Cerebellar cortex (tissue), 1 donor: ENCODE data around the gene AHR.

Experiments used
- DNase-seq: peaks from one replicate; pipeline ENCODE4 v3.0.0-alpha.2; 2015; ENCODE audit warnings: low spot score

AHR gene

DNA sequence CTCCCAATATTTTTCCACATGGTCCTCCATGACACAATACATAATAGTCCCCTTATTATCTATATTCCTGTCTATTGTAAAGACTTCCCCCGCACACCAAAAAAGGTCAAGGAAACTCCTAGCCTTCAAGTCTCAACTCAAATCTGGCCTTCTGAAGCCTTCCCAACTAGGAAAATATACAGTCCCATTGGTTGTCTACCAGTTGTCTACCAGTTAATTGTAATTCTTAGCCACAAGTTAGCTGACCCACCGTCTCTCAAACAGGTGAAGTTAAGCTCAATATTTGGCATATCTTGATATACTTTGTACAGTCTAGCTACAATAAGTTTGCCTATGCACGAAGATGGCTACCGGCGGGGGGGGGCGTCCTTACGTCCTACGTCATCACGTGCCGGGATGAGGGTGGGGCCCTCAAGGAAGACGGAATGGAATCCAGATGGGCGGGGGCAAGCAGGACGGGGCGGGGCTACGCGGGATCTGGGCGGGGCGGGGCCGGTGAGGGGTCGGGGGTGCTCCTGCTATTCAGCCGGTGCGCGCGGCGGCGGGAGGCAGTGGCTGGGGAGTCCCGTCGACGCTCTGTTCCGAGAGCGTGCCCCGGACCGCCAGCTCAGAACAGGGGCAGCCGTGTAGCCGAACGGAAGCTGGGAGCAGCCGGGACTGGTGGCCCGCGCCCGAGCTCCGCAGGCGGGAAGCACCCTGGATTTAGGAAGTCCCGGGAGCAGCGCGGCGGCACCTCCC lies at the start of gene AHR:
Gene AHR, plus strand, starts transcription at position 551 of the 738 bp plus-strand sequence. CDS start 613 bp downstream, outside the sequence.
- peak; percentile 90 for DNase-seq

DNA sequence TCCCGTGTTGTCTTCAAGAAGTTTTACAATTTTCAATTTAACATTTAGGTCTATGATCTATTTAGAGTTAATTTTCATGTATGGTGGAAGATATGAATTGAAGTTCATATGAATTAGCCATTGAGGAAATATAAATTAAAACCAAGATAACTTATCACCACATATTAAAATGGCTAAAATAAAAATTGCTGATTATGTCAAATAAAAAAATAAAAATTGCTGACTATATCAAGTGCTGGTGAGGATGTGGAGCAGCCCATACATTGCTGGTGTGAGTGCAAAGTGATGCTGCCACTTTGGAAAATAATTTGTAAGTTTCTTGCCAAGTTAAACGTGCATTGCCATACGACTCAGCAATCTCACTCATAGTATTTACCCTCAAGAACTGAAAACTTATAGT lies 44.6 kb upstream of the AHR start:
- no peak for DNase-seq

DNA sequence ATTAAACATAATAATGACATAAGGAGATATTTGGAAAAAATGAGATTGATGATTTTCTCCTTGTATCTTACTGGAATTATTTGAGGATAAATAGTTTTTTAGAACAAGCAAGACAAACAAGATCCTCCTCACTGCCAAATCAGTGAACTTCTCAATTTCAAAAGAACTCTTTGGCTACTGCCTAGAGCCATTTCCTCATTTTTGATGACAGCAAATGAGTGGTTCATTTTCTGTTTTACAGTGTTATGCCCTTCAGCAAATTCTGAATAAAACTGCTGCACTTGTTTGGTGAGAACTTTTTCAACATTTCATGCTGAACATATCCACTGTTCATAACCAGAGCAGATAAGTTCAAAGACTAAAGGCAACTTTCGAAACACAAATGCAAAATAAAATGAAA lies 42.5 kb upstream of the AHR start:
- no peak for DNase-seq

DNA sequence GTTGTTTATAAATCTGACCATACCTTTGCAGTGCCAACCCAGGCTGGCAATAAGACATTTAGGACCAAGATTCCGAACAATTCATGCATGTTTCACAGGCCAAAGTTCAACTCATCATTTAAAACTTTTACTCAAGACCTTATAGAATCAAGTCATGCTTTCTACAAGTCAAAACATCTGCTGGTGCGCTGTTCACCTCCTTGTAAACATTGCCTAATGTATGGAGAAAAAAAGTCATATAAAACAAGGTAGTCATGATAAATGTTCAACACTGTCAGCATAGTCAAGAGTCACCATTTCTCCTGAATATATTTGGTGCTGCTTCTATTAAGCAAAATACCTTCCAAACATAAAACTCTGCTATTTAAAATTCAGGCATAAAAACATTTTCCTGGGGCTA lies 42.1 kb upstream of the AHR start:
- no peak for DNase-seq

DNA sequence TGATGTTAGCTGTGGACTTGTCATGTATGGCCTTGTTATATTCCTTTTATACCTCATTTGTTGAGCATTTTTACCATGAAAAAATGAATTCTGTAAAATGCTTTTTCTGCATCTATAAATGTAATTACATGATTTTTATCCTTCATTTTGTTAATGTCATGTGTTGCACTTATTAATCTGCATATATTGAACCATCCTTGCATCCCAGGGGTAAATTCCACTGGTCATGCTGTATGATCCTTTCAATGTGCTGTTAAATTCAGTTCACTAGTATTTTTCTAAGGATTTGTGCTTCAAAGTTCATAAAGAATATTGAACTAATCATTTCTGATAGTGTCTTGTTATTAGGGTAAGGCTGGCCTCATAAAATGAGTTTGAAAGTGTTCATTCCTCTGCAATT lies 31.9 kb upstream of the AHR start:
- no peak for DNase-seq

DNA sequence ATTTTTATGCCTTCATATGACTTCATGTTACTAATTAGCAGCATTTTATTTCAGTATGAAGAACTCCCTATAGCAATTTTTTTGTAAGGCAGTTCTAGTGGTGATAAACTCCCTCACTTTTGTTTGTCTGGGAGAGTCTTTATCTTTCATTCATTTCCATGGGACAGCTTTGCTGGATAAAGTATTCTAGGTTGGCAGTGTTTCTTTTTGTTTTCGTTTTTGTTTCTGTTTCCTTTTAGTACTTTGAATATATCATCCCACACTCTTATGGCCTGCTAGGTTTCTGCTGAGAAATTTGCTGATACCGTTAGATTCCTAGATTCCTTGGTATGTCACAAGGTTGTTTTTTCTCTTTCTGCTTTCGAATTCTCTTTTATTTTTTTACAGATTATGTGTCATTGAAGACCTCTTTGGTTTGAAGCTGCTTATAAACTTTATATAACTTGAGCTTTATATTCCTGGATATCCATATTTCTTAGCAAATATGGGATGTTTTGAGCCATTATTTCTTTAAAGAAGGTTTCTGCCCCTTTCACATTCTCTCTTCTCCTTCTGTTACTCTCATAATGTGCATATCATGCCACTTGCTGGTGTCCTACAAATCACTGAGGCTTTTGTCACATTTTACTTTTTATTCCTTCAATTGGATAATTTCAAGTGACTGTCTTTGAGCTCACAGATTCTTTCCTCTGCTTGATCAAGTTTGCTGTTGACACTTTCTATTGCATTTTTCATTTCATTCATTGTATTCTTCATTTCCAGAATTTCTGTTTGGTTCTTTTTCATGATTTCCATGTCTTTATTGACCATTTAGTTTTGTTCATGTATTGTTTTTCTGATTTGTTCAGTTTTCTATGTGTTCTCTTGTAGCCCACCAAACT lies 28.9 kb upstream of the AHR start:
- DNase-seq: no peak

DNA sequence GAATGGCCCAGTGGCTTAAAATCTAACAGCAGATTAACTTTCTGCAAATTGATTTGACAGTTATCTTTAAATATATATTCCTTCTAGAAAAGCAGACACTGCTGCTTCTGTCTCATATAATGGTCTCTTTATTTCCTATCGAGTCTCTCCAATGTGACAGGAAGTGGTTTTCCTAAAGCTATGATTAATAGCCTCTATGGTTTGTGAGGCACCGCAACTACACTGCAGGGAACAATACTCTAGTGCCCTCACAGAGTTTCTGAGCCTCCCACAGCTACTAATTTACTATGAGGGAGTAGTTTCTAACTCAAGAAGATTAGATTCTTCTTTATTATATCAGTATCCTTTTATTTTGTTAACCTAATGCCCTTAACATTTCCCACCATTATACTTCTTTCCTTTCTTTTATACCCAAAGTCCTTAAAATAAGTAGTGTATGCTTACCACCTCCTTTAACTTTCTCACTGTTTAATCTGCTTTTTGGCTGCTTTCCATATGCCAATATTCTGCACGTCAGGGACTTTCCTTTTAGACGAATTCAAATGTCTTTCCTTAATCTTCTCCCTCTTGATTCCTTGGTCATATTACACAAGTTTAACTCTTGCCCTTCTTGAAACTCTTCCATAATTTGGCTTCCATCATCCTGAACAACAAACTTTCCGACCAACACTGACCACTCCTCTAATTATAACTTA lies 23.8 kb upstream of the AHR start:
- no peak for DNase-seq

DNA sequence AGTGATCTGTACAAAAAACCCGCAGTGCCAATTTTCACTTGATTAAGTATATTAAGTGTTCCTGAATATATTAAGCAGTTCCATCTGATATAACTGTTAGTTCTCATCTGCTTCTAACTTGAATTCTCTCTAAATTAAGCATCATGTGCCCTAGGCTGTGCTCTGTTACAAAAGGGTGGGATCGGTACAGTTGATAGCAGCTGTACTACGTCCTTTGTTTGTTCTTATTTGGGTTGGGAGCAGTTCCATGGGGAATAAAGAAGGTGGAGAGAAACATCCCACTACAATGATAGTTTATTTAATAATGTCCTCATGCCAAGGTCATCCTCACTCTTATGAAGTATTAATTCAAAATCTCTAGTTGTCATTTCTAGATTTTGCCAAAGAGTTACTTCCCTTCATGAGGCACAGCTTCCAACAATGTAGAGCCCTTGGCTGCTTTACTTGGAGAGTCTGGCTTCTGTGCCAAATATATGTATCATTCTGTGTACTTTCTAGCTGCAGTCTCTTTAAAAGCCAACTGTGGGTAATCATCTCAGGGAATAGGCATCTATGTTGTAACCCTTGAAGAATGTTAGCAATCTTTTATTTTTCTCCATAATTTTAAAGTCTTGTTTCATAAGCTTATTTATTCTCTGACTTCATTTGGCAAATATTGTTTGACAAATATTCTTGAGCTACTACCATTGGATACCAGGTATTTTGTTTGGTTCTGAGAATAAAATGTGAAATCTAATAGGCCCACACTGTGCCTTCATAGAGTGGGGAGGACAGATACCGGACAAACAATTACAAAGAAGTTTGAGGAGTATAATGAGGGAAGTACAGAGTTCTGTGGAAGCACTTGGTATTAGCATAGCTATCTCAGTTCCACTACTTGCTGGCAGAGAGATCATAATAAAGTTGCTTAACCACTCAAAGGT lies 22.4 kb upstream of the AHR start:
- no peak for DNase-seq

DNA sequence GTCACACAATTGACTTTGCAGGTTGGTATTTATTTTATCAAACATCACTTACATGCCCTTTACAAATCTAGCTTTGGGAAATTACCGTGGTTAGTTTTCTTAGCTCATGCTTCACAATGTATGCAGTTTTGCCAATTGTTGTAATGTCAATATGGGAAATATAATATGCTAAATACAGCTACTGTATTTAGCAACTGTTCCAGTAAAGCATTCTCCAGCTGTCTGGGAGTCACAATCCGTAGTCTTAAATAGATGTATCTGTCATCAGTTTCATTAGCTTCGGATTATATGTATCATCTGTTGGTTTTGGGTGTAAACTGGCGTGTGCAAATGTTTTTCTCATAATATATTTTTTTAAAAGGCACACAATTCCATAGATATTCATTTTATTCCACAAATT lies 19.4 kb upstream of the AHR start:
- DNase-seq: no peak

DNA sequence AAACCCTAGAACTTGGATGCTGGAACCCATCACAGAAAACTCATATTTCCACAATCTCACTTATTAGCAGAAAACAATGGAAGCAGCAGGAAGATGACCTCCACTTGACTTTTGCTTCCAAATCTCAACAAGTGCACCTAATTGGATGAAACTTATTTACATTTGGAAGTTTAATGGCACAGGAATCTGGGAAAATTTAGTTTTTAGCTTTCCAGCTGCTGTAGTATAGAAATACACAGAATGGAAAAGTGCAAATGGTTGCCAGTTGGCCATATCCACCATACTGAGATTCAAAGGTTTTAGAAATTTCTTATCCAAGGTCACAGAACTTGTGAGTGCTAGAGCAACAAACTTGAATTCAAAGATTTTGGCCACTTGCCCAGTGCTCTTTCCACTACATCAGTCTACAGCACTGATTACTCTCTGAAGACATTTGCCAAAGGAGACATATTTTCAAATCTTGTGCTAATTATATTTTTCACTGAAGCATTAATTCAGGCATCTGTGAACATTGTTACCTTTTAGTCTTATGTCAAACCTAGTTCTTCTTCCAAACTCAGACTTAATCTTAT lies 9.3 kb upstream of the AHR start:
- no peak for DNase-seq

DNA sequence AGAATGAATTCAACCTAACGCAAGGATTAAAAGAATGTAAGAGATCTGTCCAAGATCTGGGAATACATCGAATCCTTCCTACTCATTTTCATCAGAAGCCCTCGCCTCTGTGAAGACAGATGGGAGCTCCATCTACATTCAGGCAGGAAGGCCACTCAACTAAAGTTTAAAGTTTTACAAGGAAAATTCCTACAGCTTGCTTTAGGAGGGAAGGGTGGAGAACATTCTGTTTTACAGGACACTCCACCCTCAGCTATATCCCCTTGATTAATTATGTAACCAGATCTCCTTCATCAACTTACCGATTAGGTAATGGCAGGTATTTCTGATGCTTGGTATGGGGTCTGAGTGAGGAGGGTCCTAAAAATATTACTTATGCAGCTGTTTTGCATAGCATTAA lies 5.6 kb upstream of the AHR start:
- DNase-seq: no peak

DNA sequence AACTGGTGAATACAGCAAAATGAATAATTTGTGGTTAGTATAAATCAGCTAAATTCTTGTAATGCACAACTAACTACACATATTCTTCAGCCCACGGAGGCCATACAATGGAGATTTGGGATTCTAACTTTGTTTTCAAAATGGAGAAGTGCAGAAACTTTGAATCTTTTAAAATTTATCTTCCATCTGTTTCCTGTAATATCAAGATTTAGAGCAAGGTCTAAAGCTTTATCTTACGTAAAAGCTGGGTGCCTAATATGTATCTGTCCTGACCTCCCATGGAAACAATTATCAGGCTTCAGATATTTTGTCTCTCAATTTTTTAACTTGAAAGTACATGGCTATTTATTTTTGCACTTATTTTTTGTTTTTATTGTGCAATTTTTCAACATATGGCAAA lies 5.0 kb upstream of the AHR start:
- no peak for DNase-seq

DNA sequence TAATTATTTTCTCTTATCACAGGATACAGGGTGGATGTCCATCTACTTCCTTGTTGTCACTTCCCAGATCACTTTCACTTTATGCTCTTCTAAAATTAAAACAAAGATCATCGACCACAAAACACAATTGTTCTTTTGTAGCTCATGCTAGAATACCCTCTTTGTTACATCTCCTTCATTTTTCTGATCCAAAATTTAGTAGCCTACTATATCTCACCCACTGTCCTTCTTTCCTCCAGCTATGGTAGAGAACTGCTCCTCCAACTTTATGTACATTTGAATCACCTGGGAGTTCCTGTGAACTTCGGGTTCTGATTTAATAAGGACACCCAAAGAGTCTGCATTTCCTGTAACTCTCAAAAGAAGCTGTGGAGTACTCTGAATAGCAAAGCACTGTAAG lies 1.2 kb upstream of the AHR start:
- no peak for DNase-seq

DNA sequence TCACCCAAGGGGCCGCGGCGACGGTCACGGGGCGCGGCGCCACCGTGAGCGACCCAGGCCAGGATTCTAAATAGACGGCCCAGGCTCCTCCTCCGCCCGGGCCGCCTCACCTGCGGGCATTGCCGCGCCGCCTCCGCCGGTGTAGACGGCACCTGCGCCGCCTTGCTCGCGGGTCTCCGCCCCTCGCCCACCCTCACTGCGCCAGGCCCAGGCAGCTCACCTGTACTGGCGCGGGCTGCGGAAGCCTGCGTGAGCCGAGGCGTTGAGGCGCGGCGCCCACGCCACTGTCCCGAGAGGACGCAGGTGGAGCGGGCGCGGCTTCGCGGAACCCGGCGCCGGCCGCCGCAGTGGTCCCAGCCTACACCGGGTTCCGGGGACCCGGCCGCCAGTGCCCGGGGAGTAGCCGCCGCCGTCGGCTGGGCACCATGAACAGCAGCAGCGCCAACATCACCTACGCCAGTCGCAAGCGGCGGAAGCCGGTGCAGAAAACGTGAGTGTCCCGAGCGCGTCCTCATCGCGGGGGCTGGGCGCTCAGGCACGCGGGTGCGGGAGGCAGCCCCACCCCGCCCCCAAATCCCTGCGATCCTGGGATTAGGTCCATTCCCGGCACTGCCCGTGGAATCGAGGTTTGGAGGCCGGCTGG lies 509 bp downstream of the AHR start:
- DNase-seq: peak; percentile 22

DNA sequence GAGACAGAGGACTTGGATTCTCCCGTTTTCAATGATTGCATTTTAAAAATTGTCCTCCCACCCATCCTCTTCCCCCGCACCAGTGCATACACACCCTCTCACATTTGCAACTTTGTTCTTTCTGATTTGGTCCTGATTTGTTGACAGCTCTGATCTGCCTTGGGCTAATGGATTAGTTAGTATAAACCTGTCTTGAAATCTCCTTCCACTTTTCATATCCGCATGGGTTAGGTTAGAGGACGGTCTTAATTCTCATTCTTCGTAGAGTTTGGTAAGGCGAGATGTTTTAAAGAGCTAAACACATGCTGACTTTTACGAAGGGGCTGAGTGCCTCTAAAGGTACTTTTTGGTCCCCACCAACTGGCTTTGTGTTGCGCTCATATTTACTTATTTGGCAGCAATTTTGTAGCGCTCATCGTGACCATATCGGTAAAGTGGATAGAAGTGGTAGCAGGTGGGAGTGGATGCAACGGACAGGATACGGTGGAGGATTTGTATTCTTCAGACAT lies 1.1 kb downstream of the AHR start:
- peak; percentile 35 for DNase-seq

DNA sequence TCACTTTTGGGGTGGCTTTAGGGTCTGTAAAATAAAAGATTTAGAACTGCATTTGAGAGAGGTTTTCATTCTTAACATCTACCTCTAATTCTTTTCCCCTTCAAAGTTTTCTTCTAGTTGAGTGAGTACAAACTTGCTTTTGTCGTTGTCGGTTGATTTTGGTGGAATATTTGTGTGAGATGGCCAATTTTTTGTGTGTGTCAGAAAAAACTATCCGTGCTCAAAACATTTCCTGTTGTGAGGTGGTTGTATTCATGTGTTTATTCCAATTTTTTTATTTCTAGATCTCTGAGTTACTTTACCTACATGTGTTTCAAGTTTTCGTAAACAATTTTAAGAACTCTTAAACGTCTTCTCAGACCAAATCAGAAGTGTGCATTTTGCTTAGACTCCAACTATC lies 1.6 kb downstream of the AHR start:
- DNase-seq: no peak

DNA sequence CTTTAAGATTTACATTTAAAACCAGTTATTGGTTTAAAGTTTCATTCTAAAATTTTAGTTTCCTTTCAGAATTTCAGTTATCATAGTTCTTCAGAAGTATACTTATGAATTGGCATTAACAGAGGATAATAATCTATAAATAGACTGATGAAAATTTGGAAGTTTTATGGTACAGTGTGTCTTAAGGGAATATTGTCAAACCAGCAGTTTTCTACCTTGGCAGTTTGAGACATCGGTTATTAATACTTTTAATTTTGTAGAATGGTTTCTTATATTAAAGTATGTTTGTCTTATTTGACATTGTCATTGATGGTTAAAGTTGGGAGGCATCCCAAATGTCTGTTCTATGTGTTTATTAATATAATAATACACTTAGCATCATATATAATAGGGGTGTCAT lies 2.0 kb downstream of the AHR start:
- no peak for DNase-seq

DNA sequence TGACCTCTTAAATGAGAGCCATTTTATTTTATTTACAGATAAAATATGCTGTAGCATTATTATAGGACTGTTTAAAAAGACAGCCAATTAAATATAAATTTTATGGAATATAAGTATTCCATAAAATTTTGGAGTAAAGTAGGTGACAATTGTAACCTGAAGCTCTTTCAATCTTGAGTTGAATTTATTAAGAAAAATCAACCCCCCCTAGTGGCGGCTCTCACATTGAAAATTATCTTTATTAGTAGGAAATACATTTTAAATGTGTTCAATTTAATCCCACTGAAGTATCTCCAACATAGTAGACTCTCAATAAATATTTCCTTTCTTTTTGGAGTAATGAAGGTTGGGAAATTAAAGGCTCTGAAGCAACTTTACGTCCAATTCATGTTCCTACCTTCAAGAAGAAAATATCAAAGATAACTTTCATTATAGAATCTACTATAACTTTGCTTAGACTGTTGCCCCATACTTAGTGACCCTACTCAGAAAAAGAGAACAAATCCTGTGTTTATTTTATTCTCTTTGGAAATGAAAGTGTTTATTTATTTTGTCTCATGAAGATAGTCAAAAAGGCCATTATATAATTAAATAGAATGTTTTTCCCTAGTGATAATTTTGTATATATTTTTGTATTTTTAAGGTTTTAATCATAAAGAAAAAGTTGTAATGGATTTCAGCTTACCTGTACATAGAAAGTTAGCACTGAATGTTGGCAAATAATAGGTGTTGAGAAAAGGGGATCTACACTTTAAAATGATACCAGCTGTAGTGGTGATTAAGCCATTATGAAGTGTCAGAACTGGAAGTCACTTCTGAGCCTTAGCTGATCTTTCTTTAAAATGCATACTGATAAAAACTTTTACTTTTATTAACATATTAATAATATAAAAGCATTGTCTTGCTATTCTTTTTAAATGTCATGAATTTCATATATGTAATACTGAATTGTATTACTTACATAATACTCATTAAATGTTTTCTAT lies 3.3 kb downstream of the AHR start:
- peak; percentile 52 for DNase-seq

DNA sequence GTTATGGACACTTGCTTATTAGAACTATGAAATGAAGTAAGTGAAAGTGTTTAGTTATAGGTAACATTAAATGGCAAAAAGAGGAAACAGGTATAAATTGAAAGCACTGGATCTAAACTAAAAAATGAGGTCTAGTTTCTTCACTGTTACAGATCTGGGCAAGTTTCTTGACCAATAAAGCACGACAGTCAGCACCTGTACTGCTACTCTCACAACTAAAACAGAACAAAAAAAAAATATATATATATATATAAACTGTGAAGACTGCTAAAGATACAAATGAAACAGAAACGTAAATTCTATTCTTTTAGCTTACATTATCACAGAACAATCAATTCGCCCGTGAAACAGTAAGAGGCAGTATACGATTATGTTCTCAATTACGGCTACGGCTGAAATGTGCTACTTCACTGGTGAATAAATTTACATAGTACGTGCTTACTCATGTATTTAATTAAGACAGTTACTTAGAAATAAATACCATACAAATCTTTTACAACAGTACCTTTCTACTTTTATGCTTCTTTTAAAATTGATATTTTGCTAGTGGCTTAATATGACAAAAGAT lies 4.2 kb downstream of the AHR start:
- DNase-seq: no peak
